Ishikawa (cell line): Measurements from ENCODE around the gene PDZK1IP1.

Source experiments
- CEBPB ChIP-seq: IDR thresholded peaks from 2 replicates; pipeline ENCODE4 v1.6.1; 2012
- CREB1 ChIP-seq: IDR thresholded peaks from 2 replicates; pipeline ENCODE4 v1.6.1; 2012; ENCODE audit warnings: low read depth
- EGR1 ChIP-seq: IDR thresholded peaks from 2 replicates; pipeline ENCODE4 v1.6.1; 2012
- EP300 ChIP-seq: IDR thresholded peaks from 2 replicates; pipeline ENCODE4 v1.6.1; 2012; ENCODE audit warnings: borderline replicate concordance
- FOXM1 ChIP-seq: IDR thresholded peaks from 2 replicates; pipeline ENCODE4 v1.6.1; 2012; ENCODE audit warnings: low read depth, borderline replicate concordance
- NFIC ChIP-seq: IDR thresholded peaks from 2 replicates; pipeline ENCODE4 v1.6.1; 2012
- RAD21 ChIP-seq: IDR thresholded peaks from 2 replicates; pipeline ENCODE4 v1.6.1; 2012; ENCODE audit warnings: low read depth
- TAF1 ChIP-seq: IDR thresholded peaks from 2 replicates; pipeline ENCODE4 v1.6.1; 2012; ENCODE audit warnings: low read depth, mild to moderate bottlenecking
- TCF12 ChIP-seq: IDR thresholded peaks from 2 replicates; pipeline ENCODE4 v1.6.1; 2012; ENCODE audit warnings: low read depth
- TEAD4 ChIP-seq: IDR thresholded peaks from 2 replicates; pipeline ENCODE4 v1.6.1; 2012
- YY1 ChIP-seq: IDR thresholded peaks from 2 replicates; pipeline ENCODE4 v1.6.1; 2012; ENCODE audit warnings: low read depth
- ZBTB7A ChIP-seq: IDR thresholded peaks from 2 replicates; pipeline ENCODE4 v1.6.1; 2012; ENCODE audit warnings: low read depth
- TF ChIP-seq, protein P1 (sequence below): IDR thresholded peaks from 2 replicates; pipeline ENCODE4 v1.6.1; 2012; ENCODE audit warnings: low read depth, mild to moderate bottlenecking
- TF ChIP-seq, protein P2 (sequence below): IDR thresholded peaks from 2 replicates; pipeline ENCODE4 v1.6.1; 2012
- TF ChIP-seq, protein P3 (sequence below): IDR thresholded peaks from 2 replicates; pipeline ENCODE4 v1.6.1; 2012

Gene PDZK1IP1

DNA sequence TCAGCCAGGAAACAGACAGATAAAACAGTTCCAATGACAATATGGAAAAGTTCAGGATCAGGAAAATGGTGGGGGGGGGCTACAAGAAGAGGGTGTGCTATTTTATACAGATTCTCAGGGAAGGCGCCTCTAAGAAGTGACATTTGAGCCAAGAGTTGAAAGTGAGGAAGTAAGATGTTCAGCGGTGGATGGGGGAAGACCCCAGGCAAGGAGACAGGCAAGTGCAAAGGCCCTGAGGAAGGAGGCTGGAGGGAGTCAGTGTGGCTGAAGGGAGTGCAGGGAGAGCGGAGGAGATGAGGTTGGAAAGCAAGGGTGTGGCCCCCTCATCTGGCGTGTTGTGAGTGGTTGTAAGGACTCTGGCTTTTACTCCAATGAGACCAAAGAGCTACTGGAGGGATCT is 8.4 kb upstream of the PDZK1IP1 start:
- TF ChIP-seq EP300 (no peak), CEBPB (no peak), TAF1 (no peak), FOXM1 (no peak), RAD21 (no peak), EGR1 (no peak), TCF12 (no peak), CREB1 (no peak), YY1 (no peak), NFIC (no peak), ZBTB7A (no peak), TEAD4 (no peak)
- TF ChIP-seq, protein P1, sequence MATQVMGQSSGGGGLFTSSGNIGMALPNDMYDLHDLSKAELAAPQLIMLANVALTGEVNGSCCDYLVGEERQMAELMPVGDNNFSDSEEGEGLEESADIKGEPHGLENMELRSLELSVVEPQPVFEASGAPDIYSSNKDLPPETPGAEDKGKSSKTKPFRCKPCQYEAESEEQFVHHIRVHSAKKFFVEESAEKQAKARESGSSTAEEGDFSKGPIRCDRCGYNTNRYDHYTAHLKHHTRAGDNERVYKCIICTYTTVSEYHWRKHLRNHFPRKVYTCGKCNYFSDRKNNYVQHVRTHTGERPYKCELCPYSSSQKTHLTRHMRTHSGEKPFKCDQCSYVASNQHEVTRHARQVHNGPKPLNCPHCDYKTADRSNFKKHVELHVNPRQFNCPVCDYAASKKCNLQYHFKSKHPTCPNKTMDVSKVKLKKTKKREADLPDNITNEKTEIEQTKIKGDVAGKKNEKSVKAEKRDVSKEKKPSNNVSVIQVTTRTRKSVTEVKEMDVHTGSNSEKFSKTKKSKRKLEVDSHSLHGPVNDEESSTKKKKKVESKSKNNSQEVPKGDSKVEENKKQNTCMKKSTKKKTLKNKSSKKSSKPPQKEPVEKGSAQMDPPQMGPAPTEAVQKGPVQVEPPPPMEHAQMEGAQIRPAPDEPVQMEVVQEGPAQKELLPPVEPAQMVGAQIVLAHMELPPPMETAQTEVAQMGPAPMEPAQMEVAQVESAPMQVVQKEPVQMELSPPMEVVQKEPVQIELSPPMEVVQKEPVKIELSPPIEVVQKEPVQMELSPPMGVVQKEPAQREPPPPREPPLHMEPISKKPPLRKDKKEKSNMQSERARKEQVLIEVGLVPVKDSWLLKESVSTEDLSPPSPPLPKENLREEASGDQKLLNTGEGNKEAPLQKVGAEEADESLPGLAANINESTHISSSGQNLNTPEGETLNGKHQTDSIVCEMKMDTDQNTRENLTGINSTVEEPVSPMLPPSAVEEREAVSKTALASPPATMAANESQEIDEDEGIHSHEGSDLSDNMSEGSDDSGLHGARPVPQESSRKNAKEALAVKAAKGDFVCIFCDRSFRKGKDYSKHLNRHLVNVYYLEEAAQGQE, result no peak
- TF ChIP-seq, protein P2, sequence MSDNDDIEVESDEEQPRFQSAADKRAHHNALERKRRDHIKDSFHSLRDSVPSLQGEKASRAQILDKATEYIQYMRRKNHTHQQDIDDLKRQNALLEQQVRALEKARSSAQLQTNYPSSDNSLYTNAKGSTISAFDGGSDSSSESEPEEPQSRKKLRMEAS, result no peak
- TF ChIP-seq, protein P3, sequence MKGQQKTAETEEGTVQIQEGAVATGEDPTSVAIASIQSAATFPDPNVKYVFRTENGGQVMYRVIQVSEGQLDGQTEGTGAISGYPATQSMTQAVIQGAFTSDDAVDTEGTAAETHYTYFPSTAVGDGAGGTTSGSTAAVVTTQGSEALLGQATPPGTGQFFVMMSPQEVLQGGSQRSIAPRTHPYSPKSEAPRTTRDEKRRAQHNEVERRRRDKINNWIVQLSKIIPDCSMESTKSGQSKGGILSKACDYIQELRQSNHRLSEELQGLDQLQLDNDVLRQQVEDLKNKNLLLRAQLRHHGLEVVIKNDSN, result no peak

DNA sequence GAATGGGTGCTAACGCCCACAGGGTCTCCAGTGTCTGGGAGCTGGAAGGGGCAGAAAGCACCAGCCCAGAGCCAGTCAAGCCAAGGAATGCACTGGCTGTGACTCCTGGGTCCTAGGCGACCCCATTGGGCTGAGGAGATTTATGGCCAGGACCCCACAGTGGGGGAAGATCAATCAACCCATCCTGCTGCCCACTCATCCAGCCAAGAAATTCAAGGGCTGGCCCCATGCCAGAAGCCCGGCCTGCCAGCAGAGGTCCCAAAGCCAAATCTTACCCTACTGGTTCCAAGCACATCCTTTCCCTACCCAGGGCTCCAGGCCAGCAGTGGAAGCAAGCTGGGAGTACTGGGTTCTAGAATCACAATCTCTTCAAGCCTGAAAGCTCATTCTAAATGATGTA is 6.8 kb upstream of the PDZK1IP1 start:
- no peak for TF ChIP-seq TEAD4
- TF ChIP-seq NFIC, result peak; percentile 51
- TF ChIP-seq, protein P3, result no peak

DNA sequence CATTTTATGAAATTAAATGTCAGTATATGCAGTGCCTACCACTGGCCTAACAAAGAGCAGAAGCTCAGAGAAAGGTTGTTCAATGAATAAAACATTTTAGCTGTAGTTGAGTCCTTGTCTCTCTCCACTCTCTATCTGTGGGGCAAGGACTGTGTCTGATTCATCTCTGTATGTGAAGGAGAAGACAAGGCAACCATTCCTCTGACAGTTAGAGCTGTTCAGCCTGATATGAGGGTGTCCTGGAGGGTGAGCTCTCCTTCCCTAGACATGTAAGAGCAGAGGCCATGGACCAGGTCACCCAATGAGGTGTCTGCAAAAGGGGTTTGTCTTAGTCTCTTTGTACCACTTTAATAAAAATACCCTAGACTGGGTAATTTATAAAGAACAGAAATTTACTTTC is 4.5 kb upstream of the PDZK1IP1 start:
- TF ChIP-seq RAD21 (no peak), EP300 (no peak), CEBPB (no peak), CREB1 (no peak), ZBTB7A (no peak), TEAD4 (no peak), FOXM1 (no peak), NFIC (no peak), YY1 (no peak), EGR1 (no peak), TAF1 (no peak), TCF12 (no peak)
- TF ChIP-seq, protein P2, result no peak
- TF ChIP-seq, protein P1, result no peak

DNA sequence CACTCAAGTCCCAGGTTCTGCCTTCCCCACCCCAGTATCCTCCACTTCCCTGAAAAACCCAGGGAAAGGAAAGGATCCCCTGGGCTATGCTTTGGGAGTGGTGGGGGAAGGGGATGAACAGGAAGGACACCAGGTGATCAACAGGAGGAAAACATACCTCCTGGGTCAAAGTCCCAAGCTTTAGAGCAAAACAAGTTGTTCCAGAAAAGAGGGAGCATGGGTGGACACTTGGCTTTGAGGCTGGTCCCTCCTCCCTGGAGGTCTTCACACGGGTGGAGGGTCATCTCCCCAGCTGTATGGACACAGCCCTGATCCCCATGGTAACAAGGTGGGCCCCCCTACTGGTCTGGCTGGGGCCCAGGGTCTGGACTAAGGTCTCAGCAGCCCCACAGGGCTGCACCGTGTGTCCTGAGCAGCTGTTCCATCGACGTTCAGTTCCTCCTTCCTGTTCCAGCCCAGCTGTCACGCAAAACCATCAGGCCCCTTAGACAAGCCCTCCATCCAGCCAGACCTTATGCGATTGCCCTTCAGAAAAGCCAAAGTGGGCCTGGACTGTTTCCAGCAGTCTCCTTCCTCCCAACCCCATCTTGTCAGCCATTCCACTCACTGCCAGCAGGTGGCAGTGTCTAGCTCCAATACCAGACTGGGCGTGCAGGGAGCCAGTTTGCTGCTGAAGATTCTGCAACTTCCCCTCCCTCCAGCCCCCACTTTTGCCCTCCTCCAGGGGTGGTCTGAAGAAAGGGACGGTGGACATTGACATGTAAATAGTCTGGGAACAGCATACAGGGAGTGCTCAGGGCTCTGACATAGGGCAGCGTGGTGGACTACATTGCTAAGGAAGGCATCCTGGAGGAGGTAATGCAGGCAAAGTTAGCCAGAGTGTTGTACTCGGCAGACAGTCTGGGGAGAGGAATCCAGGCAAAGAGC is 2.9 kb upstream of the PDZK1IP1 start:
- TF ChIP-seq RAD21, result peak; percentile 90
- TF ChIP-seq, protein P1, result no peak
- TF ChIP-seq TEAD4, result no peak
- 0 out of 2 replicates have a peak, but pooled peaks have one; percentile 32 for TF ChIP-seq YY1
